Liver (tissue), 9 donors: ENCODE measurements around the gene DAB1. TPM values are rescaled to one million over a fixed set of nuclear protein-coding genes. Genes with fewer than 3 reads are reported as not detected.

ENCODE experiments used
- DNase-seq: peaks from one replicate; pipeline ENCODE4 v3.0.0-alpha.2; 2017; ENCODE audit warnings: low spot score
- H3K27ac ChIP-seq, 2 donors: one replicate each; pipeline ENCODE4 v1.7.0; 2013; ENCODE audit warnings: inconsistent platforms in 2 of 2, low read length in 2 of 2, control low read depth in 1 of 2, low read depth in 1 of 2, mild to moderate bottlenecking in 1 of 2
- H3K27me3 ChIP-seq, 4 donors: one replicate each; pipeline versions ENCODE4 v1.6.1 to v1.7.0; 2013; ENCODE audit warnings: low read length in 3 of 4, inconsistent platforms in 1 of 4, mild to moderate bottlenecking in 1 of 4, moderate library complexity in 1 of 4; ENCODE audit not compliant: control insufficient read depth in 4 of 4, insufficient read depth in 4 of 4
- H3K36me3 ChIP-seq, 4 donors: one replicate each; pipeline versions ENCODE4 v1.6.1 to v1.7.0; 2013; ENCODE audit warnings: low read length in 3 of 4, mild to moderate bottlenecking in 3 of 4, low read depth in 1 of 4, moderate library complexity in 1 of 4; ENCODE audit not compliant: control insufficient read depth in 4 of 4, insufficient read depth in 3 of 4
- H3K4me1 ChIP-seq, 4 donors: one replicate each; pipeline versions ENCODE4 v1.6.1 to v1.7.0; 2013; ENCODE audit warnings: low read length in 3 of 4, mild to moderate bottlenecking in 3 of 4, moderate library complexity in 1 of 4; ENCODE audit not compliant: control insufficient read depth in 4 of 4, insufficient read depth in 4 of 4
- H3K4me3 ChIP-seq, 3 donors: one replicate each; pipeline versions ENCODE4 v1.6.1 to v1.7.0; 2013; ENCODE audit warnings: low read length in 3 of 3, control low read depth in 1 of 3, low read depth in 1 of 3, mild to moderate bottlenecking in 1 of 3
- H3K9ac ChIP-seq, 2 donors: one replicate each; pipeline ENCODE4 v1.7.0; 2013; ENCODE audit warnings: low read length in 2 of 2, mild to moderate bottlenecking in 2 of 2, moderate library complexity in 2 of 2, control low read depth in 1 of 2, low read depth in 1 of 2
- H3K9me3 ChIP-seq, 4 donors: one replicate each; pipeline versions ENCODE4 v1.6.1 to v1.7.0; 2013; ENCODE audit warnings: low read length in 3 of 4; ENCODE audit not compliant: control insufficient read depth in 4 of 4
- EGR1 ChIP-seq, 2 donors: IDR thresholded peaks; 2 replicates each; pipeline ENCODE4 v1.6.1; 2016 to 2018; ENCODE audit warnings: antibody characterized with exemption in 2 of 2, low read depth in 2 of 2
- FOXA1 ChIP-seq: IDR thresholded peaks from 2 replicates; pipeline ENCODE4 v1.6.1; 2016; ENCODE audit warnings: antibody characterized with exemption
- FOXA2 ChIP-seq: IDR thresholded peaks from 2 replicates; pipeline ENCODE4 v1.6.1; 2016; ENCODE audit warnings: antibody characterized with exemption
- NR2F2 ChIP-seq: IDR thresholded peaks from 2 replicates; pipeline ENCODE4 v1.6.1; 2016; ENCODE audit warnings: antibody characterized with exemption
- SP1 ChIP-seq: IDR thresholded peaks from 2 replicates; pipeline ENCODE4 v1.6.1; 2018; ENCODE audit warnings: antibody characterized with exemption, mild to moderate bottlenecking
- TAF1 ChIP-seq: conservative IDR thresholded peaks from 2 replicates; pipeline ENCODE4 v1.6.1; 2016; ENCODE audit warnings: antibody characterized with exemption, mild to moderate bottlenecking
- YY1 ChIP-seq: IDR thresholded peaks from 2 replicates; pipeline ENCODE4 v1.6.1; 2016; ENCODE audit warnings: antibody characterized with exemption, mild to moderate bottlenecking
- WGBS: extraction: QIAGEN DNeasy Blood & Tissue Kit; methylation state at CpG from one replicate; pipeline ENCODE4 v1.1.7; 2013; 5-methylcytosine and 5-hydroxymethylcytosine counted together
- polyA plus RNA-seq, 2 donors: library from polyadenylated mRNA; stranded (reverse) in 1 of 2; unstranded in 1 of 2; fragments of 200-250 nt in 1 of 2; fragments of >200 nt in 1 of 2; fragmentation: Nextera tagmentation in 1 of 2; extraction: Ambion mirVana in 1 of 2; gene quantifications; one replicate each; pipeline versions ENCODE4 v1.2.1 to v1.2.3, GENCODE V29; 2013 to 2015
- total RNA-seq, 2 donors: library from RNA; depleted of rRNA; stranded (reverse); fragments of >200 nt; gene quantifications; one replicate each; pipeline ENCODE4 v1.2.3, GENCODE V29; 2014
- TF ChIP-seq, protein P1 (sequence below): IDR thresholded peaks from 2 replicates; pipeline ENCODE4 v1.6.1; 2016; ENCODE audit warnings: antibody characterized with exemption, mild to moderate bottlenecking
- TF ChIP-seq, protein P2 (sequence below): fragments of 150-350 bp; IDR thresholded peaks from 2 replicates; pipeline ENCODE4 v1.5.1; 2017; ENCODE audit warnings: improper control_type of control experiment, low read depth, low read length; ENCODE audit not compliant: missing input control
- TF ChIP-seq, protein P3 (sequence below): IDR thresholded peaks from 2 replicates; pipeline ENCODE4 v1.6.1; 2016; ENCODE audit warnings: antibody characterized with exemption
- donor health status: healthy.
- donor health status: healthy.
- donor health status: healthy.
- donor health status: healthy.
- donor health status: healthy.

Gene DAB1
- total and polyA plus RNA-seq, 4 donors: 0.54 to 1.7 (median 1.2) TPM

- H3K9ac ChIP-seq: no peak overlapping the region
- 43% methylated on average over 2 of the region's 2 CpGs for WGBS
- no peaks in the 10 kb centered on the region for H3K36me3 ChIP-seq
- TF ChIP-seq, protein P1, sequence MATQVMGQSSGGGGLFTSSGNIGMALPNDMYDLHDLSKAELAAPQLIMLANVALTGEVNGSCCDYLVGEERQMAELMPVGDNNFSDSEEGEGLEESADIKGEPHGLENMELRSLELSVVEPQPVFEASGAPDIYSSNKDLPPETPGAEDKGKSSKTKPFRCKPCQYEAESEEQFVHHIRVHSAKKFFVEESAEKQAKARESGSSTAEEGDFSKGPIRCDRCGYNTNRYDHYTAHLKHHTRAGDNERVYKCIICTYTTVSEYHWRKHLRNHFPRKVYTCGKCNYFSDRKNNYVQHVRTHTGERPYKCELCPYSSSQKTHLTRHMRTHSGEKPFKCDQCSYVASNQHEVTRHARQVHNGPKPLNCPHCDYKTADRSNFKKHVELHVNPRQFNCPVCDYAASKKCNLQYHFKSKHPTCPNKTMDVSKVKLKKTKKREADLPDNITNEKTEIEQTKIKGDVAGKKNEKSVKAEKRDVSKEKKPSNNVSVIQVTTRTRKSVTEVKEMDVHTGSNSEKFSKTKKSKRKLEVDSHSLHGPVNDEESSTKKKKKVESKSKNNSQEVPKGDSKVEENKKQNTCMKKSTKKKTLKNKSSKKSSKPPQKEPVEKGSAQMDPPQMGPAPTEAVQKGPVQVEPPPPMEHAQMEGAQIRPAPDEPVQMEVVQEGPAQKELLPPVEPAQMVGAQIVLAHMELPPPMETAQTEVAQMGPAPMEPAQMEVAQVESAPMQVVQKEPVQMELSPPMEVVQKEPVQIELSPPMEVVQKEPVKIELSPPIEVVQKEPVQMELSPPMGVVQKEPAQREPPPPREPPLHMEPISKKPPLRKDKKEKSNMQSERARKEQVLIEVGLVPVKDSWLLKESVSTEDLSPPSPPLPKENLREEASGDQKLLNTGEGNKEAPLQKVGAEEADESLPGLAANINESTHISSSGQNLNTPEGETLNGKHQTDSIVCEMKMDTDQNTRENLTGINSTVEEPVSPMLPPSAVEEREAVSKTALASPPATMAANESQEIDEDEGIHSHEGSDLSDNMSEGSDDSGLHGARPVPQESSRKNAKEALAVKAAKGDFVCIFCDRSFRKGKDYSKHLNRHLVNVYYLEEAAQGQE: no peak
- no peak for TF ChIP-seq FOXA1
- TF ChIP-seq, protein P2, sequence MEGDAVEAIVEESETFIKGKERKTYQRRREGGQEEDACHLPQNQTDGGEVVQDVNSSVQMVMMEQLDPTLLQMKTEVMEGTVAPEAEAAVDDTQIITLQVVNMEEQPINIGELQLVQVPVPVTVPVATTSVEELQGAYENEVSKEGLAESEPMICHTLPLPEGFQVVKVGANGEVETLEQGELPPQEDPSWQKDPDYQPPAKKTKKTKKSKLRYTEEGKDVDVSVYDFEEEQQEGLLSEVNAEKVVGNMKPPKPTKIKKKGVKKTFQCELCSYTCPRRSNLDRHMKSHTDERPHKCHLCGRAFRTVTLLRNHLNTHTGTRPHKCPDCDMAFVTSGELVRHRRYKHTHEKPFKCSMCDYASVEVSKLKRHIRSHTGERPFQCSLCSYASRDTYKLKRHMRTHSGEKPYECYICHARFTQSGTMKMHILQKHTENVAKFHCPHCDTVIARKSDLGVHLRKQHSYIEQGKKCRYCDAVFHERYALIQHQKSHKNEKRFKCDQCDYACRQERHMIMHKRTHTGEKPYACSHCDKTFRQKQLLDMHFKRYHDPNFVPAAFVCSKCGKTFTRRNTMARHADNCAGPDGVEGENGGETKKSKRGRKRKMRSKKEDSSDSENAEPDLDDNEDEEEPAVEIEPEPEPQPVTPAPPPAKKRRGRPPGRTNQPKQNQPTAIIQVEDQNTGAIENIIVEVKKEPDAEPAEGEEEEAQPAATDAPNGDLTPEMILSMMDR: no peak
- TF ChIP-seq YY1: no peak
- no peak for DNase-seq
- H3K27ac ChIP-seq: no peak overlapping the region
- H3K4me1 ChIP-seq: no peaks in the 10 kb centered on the region
- no peaks in the 10 kb centered on the region for H3K27me3 ChIP-seq
- peaks cover 0 to 2% (median under 1%) of the 10 kb centered on the region in 4 donors for H3K9me3 ChIP-seq
- H3K4me3 ChIP-seq: no peak overlapping the region
Observed at GRCh38 chr1:57254022-57254421, 169.8 kb downstream of the DAB1 start.

GRCh38 chr1:57252597-57253294 lies 171.1 kb downstream of the DAB1 start:
- peaks cover 0 to 5% (median 0%) of the 10 kb centered on the region in 4 donors for H3K4me1 ChIP-seq
- no peak overlapping the region for H3K27ac ChIP-seq
- TF ChIP-seq FOXA2: no peak
- no peak for TF ChIP-seq TAF1
- no peak for TF ChIP-seq EGR1 (IDR thresholded peaks at IDR 0.05; ENCODE audit: low read depth in 2 of 2)
- TF ChIP-seq, protein P1: no peak
- no peak for TF ChIP-seq SP1
- TF ChIP-seq, protein P3, sequence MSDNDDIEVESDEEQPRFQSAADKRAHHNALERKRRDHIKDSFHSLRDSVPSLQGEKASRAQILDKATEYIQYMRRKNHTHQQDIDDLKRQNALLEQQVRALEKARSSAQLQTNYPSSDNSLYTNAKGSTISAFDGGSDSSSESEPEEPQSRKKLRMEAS: no peak
- TF ChIP-seq, protein P2: no peak
- TF ChIP-seq NR2F2: no peak
- H3K36me3 ChIP-seq: no peaks in the 10 kb centered on the region
- no peak overlapping the region for H3K9ac ChIP-seq
- no peak for DNase-seq
- H3K4me3 ChIP-seq: no peak overlapping the region
- 86% methylated on average over 10 of the region's 10 CpGs for WGBS
- no peaks in the 10 kb centered on the region for H3K27me3 ChIP-seq
- peaks cover 0 to 2% (median under 1%) of the 10 kb centered on the region in 4 donors for H3K9me3 ChIP-seq
